HG03280 (cell line): ENCODE measurements around the gene EPM2AIP1.
"Not testable (repeated sequence)": the region's sequence is repeated elsewhere in the genome, so short reads cannot be mapped to it uniquely, and the experiment has no call there.

Source experiments
- ATAC-seq: cut with Tn5 transposase; IDR thresholded peaks from one replicate; pipeline ENCODE4 v1.9.1; 2021; ENCODE audit warnings: mild to moderate bottlenecking, moderate library complexity; ENCODE audit not compliant: unreplicated experiment

The EPM2AIP1 gene

GRCh38 chr3:36993326-36994283 is 674 bp upstream of the EPM2AIP1 start, which contains the start of gene MLH1:
Gene MLH1 (plus strand): TSS chr3:36993518. CDS start chr3:36993548, 30 bp downstream.
- ATAC-seq = peak; percentile 88

DNA sequence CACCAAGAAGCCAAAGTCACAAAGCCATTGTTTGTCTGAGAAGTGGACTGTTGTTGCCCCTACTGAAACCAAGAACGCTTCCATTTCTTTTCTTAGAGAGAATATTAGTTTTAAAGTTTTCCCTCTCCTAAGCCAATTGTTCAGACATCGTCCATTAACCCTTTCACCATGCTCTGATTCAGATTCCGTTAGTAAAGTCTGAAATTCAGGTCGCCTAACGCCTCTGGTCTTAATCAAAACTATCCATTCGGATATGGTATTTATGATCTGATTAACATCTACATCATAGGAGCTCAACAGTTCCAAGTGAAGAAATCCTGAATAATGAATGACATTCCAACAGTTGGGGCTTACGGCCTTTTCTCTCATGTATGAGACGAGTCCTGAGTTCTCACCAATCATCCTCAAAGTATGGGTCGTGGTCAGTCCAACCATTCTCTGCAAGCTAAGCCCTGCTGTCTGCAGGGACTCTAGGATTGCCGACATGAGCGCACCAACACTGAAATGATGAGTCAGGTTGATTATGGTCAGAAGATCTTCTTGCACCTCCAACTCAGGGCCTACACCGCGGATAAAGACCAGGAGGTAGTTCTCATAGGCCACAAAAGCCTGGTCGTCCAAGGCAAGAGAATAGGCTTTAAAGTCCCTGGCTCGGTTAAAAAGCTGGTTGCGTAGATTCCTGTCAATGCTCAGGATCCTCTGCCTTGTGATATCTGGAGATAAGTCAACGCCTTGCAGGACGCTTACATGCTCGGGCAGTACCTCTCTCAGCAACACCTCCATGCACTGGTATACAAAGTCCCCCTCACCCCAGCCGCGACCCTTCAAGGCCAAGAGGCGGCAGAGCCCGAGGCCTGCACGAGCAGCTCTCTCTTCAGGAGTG is 767 bp downstream of the EPM2AIP1 start:
- no peak for ATAC-seq

DNA sequence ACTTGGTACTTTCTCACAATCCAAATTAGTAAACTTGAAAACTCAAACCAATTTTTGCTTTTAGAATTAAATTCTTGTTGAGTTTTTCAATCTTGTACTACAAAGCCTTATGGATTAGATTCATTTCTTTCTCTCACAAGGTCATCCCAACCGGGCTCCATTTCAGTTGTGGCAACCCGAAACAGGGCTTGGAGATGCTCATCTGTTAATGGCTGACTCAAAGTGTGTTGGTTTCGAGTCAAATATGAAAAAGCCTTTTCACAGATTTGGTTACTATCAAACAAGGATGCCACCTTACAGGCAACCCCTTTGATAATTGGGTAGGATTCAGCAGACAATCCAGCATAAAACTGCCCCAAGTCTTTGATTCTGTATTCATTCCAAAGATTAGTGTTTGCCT is 1.8 kb downstream of the EPM2AIP1 start:
- no peak for ATAC-seq

DNA sequence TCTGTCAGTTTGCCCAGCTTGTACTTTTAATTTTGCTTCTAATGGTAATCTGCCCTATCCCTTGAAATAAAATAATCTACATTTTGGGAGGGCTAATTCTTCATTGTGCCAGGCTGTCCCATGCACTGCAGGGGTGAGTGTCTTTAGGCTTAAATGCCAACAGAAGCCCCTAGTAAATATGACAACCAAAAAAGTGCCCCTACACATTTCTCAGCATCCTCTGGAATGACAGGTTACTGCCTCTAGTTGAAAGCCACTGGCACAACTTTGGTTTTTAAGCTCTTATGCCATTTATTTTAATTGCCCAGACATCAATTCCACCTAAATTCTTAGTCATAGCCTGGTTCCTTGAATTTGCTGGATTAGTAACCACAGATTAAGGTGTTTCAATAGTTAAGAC is 3.4 kb downstream of the EPM2AIP1 start:
- ATAC-seq = no peak

- no peak for ATAC-seq
Measured at GRCh38 chr3:36989005-36989404, 3.9 kb downstream of the EPM2AIP1 start.

GRCh38 chr3:36988356-36988755 is 4.6 kb downstream of the EPM2AIP1 start:
- ATAC-seq = no peak

DNA sequence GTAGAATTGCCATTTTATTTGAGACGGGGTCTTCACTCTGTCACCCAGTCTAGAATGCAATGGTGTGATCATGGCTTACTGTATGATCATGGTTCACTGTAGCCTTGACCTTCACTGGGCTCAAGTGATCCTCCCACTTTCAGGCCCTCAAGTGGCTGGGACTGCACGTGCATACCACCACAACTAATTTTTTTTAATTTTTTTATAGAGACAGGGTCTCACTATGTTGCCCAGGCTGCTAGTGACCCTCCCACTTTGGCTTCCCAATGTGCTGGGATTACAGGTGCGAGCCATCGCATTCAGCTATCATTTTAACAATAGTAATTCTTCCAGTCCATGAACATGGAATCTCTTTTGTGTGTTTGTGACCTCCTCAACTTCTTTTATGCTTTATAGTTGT is 11.9 kb downstream of the EPM2AIP1 start:
- ATAC-seq = no peak

DNA sequence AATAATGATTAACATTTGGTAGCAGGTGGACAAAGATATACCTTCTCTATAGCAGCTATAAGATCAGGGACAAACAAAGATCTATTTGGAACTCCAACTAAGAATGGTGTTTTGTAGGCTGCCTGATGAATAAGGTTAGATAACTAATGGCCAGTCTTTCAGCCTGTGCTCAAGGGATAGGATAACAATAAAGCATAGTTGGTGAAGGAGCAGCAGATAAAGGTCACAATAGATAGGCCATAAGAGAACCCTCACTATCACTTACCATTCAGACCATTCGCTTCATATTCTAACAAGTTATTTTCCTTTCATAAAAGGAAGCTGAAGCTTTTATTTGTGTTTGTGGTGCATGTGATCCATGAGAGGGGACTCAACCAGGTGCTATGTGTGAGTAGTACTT is 19.8 kb downstream of the EPM2AIP1 start:
- no peak for ATAC-seq

- ATAC-seq = no peak
Measured at GRCh38 chr3:36972163-36972562, 20.8 kb downstream of the EPM2AIP1 start.

GRCh38 chr3:36969540-36970432 is 23.1 kb downstream of the EPM2AIP1 start:
- peak; percentile 99 for ATAC-seq

DNA sequence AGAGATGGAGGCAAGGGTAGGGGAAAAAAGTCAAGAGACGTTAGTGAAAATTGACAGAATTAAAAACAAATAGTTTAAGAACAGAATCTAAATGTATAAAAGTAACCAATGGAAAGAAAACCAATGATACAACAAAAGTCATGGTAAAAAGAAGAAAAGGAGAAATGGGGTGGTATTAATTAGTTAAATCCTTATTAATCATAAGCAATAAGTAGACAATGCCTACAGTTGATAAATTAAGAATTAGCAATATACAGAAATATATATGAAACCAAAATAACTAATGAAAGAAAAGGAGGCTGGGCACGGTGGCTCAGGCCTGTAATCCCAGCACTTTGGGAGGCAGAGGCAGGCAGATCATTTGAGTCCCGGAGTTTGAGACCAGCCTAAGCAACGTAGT is 23.8 kb downstream of the EPM2AIP1 start:
- ATAC-seq = no peak

GRCh38 chr3:36965440-36965839 is 27.5 kb downstream of the EPM2AIP1 start:
- ATAC-seq = no peak

DNA sequence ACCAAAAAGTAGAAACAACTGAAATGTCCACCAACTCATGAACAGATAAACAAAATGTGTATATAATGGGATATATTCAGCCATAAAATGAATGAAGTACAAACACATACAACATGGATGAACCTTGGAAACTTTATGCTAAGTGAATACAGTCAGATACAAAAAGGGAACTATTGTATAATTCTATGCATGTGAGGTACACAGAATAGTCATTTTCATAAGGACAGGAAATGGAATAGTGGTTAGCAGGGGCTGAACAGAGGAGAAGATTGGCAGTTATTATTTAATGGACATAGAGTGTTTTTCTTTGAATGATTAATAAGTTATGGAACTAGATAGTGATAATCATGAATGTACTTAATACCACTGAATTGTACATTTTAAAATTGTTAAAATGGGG is 28.1 kb downstream of the EPM2AIP1 start:
- no peak for ATAC-seq

DNA sequence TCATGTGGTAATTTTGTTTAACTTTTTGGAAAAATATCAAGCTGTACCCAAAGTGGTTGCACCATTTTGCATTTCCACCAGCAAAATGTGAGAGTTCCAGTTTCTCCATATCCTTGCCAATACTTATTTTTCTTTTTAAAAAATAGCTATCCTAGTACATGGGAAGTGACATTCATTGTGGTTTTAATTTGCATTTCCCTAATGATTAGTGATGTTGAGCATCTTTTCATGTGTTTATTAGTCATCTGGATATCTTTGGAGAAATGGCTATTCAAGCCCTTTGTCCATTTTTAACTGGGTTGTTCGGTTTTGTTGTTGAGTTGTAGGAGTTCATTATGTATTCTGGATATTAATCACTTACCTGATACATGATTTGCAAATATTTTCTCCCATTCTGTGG is 28.6 kb downstream of the EPM2AIP1 start:
- ATAC-seq = no peak

- ATAC-seq = not testable (repeated sequence)
Measured at GRCh38 chr3:36963008-36963407, 29.9 kb downstream of the EPM2AIP1 start.

DNA sequence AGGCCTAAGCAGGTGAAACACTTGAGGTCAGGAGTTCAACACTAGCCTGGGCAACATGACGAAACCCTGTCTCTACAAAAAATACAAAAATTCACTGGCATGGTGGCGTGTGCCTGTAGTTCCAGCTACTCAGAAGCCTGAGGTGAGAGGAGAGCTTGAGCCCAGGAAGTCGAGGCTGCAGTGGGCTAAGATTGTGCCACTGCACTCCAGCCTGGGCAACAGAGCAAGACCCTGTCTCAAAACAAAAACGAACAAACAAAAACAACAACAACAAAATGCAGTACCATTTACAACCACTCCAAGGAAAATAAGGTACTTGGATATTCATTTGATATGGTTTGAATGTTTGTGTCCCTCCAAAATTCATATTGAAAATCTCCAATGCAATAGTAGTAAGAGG is 32.4 kb downstream of the EPM2AIP1 start:
- ATAC-seq = no peak

- no peak for ATAC-seq
Measured at GRCh38 chr3:36959821-36960220, 33.1 kb downstream of the EPM2AIP1 start.

- no peak for ATAC-seq
Measured at GRCh38 chr3:36957862-36958686, 34.9 kb downstream of the EPM2AIP1 start.

- ATAC-seq = no peak
Measured at GRCh38 chr3:36957063-36957462, 35.9 kb downstream of the EPM2AIP1 start.

DNA sequence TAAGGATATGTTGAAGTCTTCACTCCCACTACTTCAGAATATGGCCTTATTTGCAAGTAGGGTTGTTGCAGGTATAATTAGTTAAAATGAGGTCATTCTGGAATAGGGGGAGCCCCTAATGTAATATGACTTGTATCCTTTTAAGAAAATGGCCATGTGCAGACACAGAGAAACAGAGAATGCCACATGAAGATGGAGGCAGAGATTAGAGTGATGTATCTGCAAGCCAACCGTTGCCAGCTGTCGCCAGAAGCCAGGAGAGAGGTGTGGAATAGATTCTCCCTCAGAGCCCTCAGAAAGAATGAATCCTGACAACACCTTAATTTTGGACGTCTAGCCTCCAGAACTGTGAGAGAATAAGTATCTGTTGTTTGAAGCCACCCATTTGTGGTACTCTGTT is 36.8 kb downstream of the EPM2AIP1 start:
- no peak for ATAC-seq
